Neural progenitor cell (in vitro differentiated cells): ENCODE results near the gene MEGF6. TPM values are rescaled to one million over a fixed set of nuclear protein-coding genes. Genes with fewer than 3 reads are reported as not detected.

Experiments
- DNase-seq: peaks from one replicate; pipeline ENCODE4 v3.0.0-alpha.2; 2016; ENCODE audit warnings: low spot score
- H2AFZ ChIP-seq: fragments of 200-600 bp; sonication (generic); replicated peaks from 2 replicates; pipeline ENCODE4 v1.6.1; 2016; ENCODE audit warnings: antibody characterized with exemption
- H3F3A ChIP-seq: fragments of 200-600 bp; sonication (generic); 2 replicates; pipeline ENCODE4 v1.6.1; 2016; ENCODE audit warnings: antibody characterized with exemption, low read depth
- H3K27ac ChIP-seq: fragments of 200-600 bp; sonication (generic); 2 replicates; pipeline ENCODE4 v1.5.1; 2016; ENCODE audit warnings: mild to moderate bottlenecking
- H3K27me3 ChIP-seq: fragments of 200-600 bp; sonication (generic); 2 replicates; pipeline ENCODE4 v1.6.1; 2016; ENCODE audit warnings: mild to moderate bottlenecking, moderate library complexity
- H3K36me3 ChIP-seq: fragments of 200-600 bp; sonication (generic); 2 replicates; pipeline ENCODE4 v1.5.1; 2016
- H3K4me1 ChIP-seq: fragments of 200-600 bp; sonication (generic); 2 replicates; pipeline ENCODE4 v1.6.1; 2016; ENCODE audit warnings: mixed run types
- H3K4me2 ChIP-seq: fragments of 200-600 bp; sonication (generic); 2 replicates; pipeline ENCODE4 v1.6.1; 2016
- H3K4me3 ChIP-seq: fragments of 200-600 bp; sonication (generic); 2 replicates; pipeline ENCODE4 v1.5.1; 2016
- H3K79me2 ChIP-seq: fragments of 200-600 bp; sonication (generic); 2 replicates; pipeline ENCODE4 v1.6.1; 2016; ENCODE audit warnings: low read depth
- H3K9ac ChIP-seq: fragments of 200-600 bp; sonication (generic); 2 replicates; pipeline ENCODE4 v1.6.1; 2016
- H3K9me3 ChIP-seq: fragments of 200-600 bp; sonication (generic); 2 replicates; pipeline ENCODE4 v1.5.1; 2016; ENCODE audit warnings: low read depth
- H4K20me1 ChIP-seq: fragments of 200-600 bp; sonication (generic); 2 replicates; pipeline ENCODE4 v1.6.1; 2016; ENCODE audit warnings: low read depth
- H3K27ac Mint-ChIP-seq: 3 replicates; pipeline ENCODE4 v1.8.0; 2021; ENCODE audit warnings: mixed read lengths
- H3K27me3 Mint-ChIP-seq: 2 replicates; pipeline ENCODE4 v1.8.0; 2022; ENCODE audit warnings: low read depth, mild to moderate bottlenecking, inconsistent platforms, moderate library complexity, mixed read lengths; ENCODE audit not compliant: insufficient read depth
- H3K36me3 Mint-ChIP-seq: 3 replicates; pipeline ENCODE4 v1.8.0; 2021; ENCODE audit warnings: mixed read lengths
- H3K4me1 Mint-ChIP-seq: 3 replicates; pipeline ENCODE4 v1.8.0; 2021; ENCODE audit warnings: mixed read lengths
- H3K4me3 Mint-ChIP-seq: 3 replicates; pipeline ENCODE4 v1.8.0; 2021; ENCODE audit warnings: mild to moderate bottlenecking, moderate library complexity, mixed read lengths
- H3K9me3 Mint-ChIP-seq: 3 replicates; pipeline ENCODE4 v1.8.0; 2020; ENCODE audit warnings: mixed read lengths
- CTCF ChIP-seq: fragments of 200-600 bp; sonication (generic); IDR thresholded peaks from 2 replicates; pipeline ENCODE4 v1.5.1; 2017; ENCODE audit warnings: antibody characterized with exemption, mild to moderate bottlenecking
- EZH2 ChIP-seq: fragments of 200-600 bp; sonication (generic); IDR thresholded peaks from 2 replicates; pipeline ENCODE4 v1.6.1; 2017; ENCODE audit warnings: antibody characterized with exemption, mild to moderate bottlenecking, moderate library complexity
- EZH2phosphoT487 ChIP-seq: fragments of 200-600 bp; sonication (generic); IDR thresholded peaks from 2 replicates; pipeline ENCODE4 v1.6.1; 2017; ENCODE audit warnings: antibody characterized with exemption
- total RNA-seq: library from RNA; depleted of rRNA; stranded (reverse); fragments of >200 nt; gene quantifications from 2 replicates; pipeline ENCODE4 v1.2.3, GENCODE V29; 2015; ENCODE audit warnings: low replicate concordance

The MEGF6 gene
- total RNA-seq, 1 donor from 2014 or later, result 1.7 TPM

- no peaks in the 10 kb centered on the region for H3K36me3 Mint-ChIP-seq
- peaks cover 26% of the 10 kb centered on the region for H3K27me3 ChIP-seq
- peaks cover 7% of the 10 kb centered on the region for H3F3A ChIP-seq
- H3K4me3 Mint-ChIP-seq, result peak overlapping the region; percentile 89
- peak; percentile 92 for DNase-seq
- peaks cover 14% of the 10 kb centered on the region for H3K4me1 ChIP-seq
- H3K9ac ChIP-seq, result no peak overlapping the region
- H2AFZ ChIP-seq, result no peak overlapping the region
- H4K20me1 ChIP-seq, result peaks cover 68% of the 10 kb centered on the region
- H3K4me1 Mint-ChIP-seq, result peaks cover 29% of the 10 kb centered on the region
- no peaks in the 10 kb centered on the region for H3K9me3 ChIP-seq
- peak overlapping the region; percentile 100 for H3K4me2 ChIP-seq
- H3K27ac ChIP-seq, result no peak overlapping the region
- H3K9me3 Mint-ChIP-seq, result no peaks in the 10 kb centered on the region
- H3K36me3 ChIP-seq, result no peaks in the 10 kb centered on the region
- H3K27me3 Mint-ChIP-seq, result peaks cover 10% of the 10 kb centered on the region
- peak overlapping the region; percentile 61 for H3K4me3 ChIP-seq
- no peaks in the 10 kb centered on the region for H3K79me2 ChIP-seq
- H3K27ac Mint-ChIP-seq, result peak overlapping the region; percentile 100
- TF ChIP-seq EZH2, result peak; percentile 48
- no peak for TF ChIP-seq EZH2phosphoT487
- no peak for TF ChIP-seq CTCF
Observed at GRCh38 chr1:3530926-3531818, 80.1 kb downstream of the MEGF6 start.

GRCh38 chr1:3530086-3530925, 81.0 kb downstream of the MEGF6 start:
- TF ChIP-seq CTCF, result no peak
- peak; percentile 46 for TF ChIP-seq EZH2
- Mint-ChIP-seq H3K9me3 (no peaks in the 10 kb centered on the region), H3K36me3 (no peaks in the 10 kb centered on the region), H3K27ac (no peak overlapping the region), H3K27me3 (peaks cover 9% of the 10 kb centered on the region), H3K4me1 (peaks cover 29% of the 10 kb centered on the region), H3K4me3 (peak overlapping the region; percentile 80)
- peaks cover 14% of the 10 kb centered on the region for H3K4me1 ChIP-seq
- H2AFZ ChIP-seq, result no peak overlapping the region
- H3K4me3 ChIP-seq, result peak overlapping the region; percentile 61
- DNase-seq, result peak; percentile 36
- peaks cover 26% of the 10 kb centered on the region for H3K27me3 ChIP-seq
- no peak overlapping the region for H3K9ac ChIP-seq
- H3K9me3 ChIP-seq, result no peaks in the 10 kb centered on the region
- no peaks in the 10 kb centered on the region for H3K36me3 ChIP-seq
- H3K79me2 ChIP-seq, result no peaks in the 10 kb centered on the region
- no peak overlapping the region for H3K27ac ChIP-seq
- H4K20me1 ChIP-seq, result peaks cover 68% of the 10 kb centered on the region
- peak overlapping the region; percentile 100 for H3K4me2 ChIP-seq
- H3F3A ChIP-seq, result peaks cover 7% of the 10 kb centered on the region

- Histone ChIP-seq H3K4me2 (no peak overlapping the region), H4K20me1 (peaks cover 78% of the 10 kb centered on the region), H3K27ac (no peak overlapping the region), H3K79me2 (no peaks in the 10 kb centered on the region), H2AFZ (no peak overlapping the region), H3F3A (peaks cover 7% of the 10 kb centered on the region), H3K9me3 (no peaks in the 10 kb centered on the region), H3K4me3 (no peak overlapping the region), H3K36me3 (no peaks in the 10 kb centered on the region), H3K27me3 (peaks cover 26% of the 10 kb centered on the region), H3K9ac (no peak overlapping the region), H3K4me1 (peaks cover 14% of the 10 kb centered on the region)
- TF ChIP-seq CTCF (no peak), EZH2phosphoT487 (no peak), EZH2 (no peak)
- H3K4me3 Mint-ChIP-seq, result no peak overlapping the region
- H3K36me3 Mint-ChIP-seq, result no peaks in the 10 kb centered on the region
- peaks cover 29% of the 10 kb centered on the region for H3K4me1 Mint-ChIP-seq
- no peaks in the 10 kb centered on the region for H3K9me3 Mint-ChIP-seq
- no peak overlapping the region for H3K27ac Mint-ChIP-seq
- DNase-seq, result no peak
- H3K27me3 Mint-ChIP-seq, result peaks cover 9% of the 10 kb centered on the region
Observed at GRCh38 chr1:3529099-3529729, 82.1 kb downstream of the MEGF6 start.
